SK-MEL-5 (cell line): ENCODE data around the gene DUSP9. TPM values are rescaled to one million over a fixed set of nuclear protein-coding genes. Genes with fewer than 3 reads are reported as not detected.
A peak's percentile ranks its signal among the peaks of the same experiment; 100 is the strongest.
"Not testable (repeated sequence)": the region's sequence is repeated elsewhere in the genome, so short reads cannot be mapped to it uniquely, and the experiment has no call there.

Experiments
- DNase-seq: peaks from one replicate; pipeline ENCODE4 v3.0.0-alpha.2; 2016; ENCODE audit warnings: low read depth, low spot score
- in situ Hi-C: cut with HindIII; loops from 2 replicates; pipeline ENCODE4 v1.10.0; 2016; ENCODE audit warnings: low sequenced_read_pairs, high pct_unique_total_duplicates, low pct_unique_long_range_greater_than_20kb
- polyA plus RNA-seq, 2 experiments: library from polyadenylated mRNA; depleted of rRNA; stranded (reverse); fragments of >200 nt; gene quantifications; 2 replicates each; pipeline ENCODE4 v1.2.3, GENCODE V29; 2015
- total RNA-seq: library from RNA; depleted of rRNA; stranded (reverse); fragments of >200 nt; shearing (Covaris generic); gene quantifications from 2 replicates; pipeline ENCODE4 v1.2.3, GENCODE V29; 2014; rRNA removed

Gene DUSP9, protein sequence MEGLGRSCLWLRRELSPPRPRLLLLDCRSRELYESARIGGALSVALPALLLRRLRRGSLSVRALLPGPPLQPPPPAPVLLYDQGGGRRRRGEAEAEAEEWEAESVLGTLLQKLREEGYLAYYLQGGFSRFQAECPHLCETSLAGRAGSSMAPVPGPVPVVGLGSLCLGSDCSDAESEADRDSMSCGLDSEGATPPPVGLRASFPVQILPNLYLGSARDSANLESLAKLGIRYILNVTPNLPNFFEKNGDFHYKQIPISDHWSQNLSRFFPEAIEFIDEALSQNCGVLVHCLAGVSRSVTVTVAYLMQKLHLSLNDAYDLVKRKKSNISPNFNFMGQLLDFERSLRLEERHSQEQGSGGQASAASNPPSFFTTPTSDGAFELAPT
- total RNA-seq = 6.1 and 6.8 TPM in 2 replicates
- 8.9 and 9.0 TPM in 2 replicates for polyA plus RNA-seq (2015; cell fraction: cytosol; rRNA removed)
- 6.9 and 8.1 TPM in 2 replicates for polyA plus RNA-seq (2015; cell fraction: nucleus; rRNA removed)

DNA sequence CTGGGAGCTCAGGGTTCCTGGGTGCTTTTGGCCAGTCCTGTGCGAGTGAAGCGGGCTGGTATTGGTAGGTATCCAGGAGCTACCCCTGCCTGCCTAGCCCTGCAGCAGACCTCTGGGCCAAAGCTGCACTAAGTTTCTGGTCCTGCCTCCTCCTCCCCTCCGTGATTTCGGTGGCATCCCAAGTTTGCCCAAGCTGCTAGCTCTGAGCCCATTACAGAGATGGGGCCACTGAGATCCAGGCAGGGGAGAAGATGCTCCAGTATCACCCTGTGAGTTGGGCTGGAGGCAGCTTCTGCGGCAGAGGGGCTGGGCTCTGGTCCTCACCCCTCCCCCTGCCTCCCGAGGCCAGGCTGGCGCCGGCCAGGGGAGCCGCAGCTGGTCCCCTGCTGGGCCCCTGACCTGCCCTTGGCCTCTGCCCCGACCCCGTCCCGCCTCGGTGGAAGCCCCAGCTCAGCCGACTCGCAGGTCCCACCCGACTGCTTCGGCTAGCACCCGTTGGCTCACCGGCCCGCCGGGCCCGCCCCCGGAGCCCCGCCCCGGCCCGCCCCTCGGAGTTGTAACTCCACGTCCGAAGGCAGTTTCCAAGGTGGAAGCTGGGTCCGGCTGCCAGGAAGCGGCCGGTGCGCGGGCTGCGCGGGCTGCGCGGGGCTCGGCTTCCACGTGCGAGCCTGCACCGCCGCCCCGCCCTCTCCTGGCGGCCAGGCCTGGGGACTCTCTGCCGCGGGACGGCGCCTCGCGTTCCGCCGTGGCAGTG, at the start of gene DUSP9:
TSS of gene DUSP9 (plus strand) at position 584 of the 754 bp plus-strand sequence. CDS start 751 bp downstream, outside the sequence.
- DNase-seq = peak; percentile 44
- in situ Hi-C loops = no loop called here

DNA sequence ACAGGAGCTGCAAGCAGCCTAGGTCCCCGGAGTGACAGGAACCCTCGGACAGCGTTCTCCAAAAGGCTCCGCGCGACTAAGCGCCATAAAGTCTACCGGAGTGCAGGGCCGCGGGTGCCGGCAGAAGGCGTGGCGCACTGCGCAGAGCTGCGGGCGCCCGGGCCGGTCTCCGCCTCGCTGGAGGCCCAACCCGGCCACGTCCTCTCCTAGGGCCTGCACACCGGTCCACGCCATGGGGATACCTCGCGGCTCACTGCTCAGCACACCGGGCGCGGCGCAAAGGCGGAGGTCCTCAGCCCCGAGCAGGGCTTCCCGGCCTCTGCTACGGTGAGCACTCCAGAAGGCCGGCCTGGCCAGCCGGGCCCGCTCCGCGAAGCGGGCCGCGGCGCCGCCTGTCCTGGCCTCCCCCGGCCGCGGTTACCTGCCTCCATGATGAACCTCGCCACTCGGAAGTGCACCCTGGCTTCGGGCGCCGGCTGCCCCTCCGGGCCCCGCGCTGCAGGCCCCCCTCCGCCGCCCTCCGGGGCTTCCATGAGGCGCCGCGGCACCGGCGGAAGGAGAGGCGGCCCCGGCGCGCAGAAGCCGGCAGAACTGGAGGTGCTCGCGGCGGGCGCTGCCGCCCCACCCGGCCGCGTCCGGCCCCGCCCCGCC, 48.3 kb upstream of the DUSP9 start, which contains the start of gene CCNQ:
TSS of gene CCNQ (minus strand) at position 599 of the 651 bp plus-strand sequence. CDS start at position 533, 66 bp downstream.
- in situ Hi-C loops = no loop called here
- no peak for DNase-seq

DNA sequence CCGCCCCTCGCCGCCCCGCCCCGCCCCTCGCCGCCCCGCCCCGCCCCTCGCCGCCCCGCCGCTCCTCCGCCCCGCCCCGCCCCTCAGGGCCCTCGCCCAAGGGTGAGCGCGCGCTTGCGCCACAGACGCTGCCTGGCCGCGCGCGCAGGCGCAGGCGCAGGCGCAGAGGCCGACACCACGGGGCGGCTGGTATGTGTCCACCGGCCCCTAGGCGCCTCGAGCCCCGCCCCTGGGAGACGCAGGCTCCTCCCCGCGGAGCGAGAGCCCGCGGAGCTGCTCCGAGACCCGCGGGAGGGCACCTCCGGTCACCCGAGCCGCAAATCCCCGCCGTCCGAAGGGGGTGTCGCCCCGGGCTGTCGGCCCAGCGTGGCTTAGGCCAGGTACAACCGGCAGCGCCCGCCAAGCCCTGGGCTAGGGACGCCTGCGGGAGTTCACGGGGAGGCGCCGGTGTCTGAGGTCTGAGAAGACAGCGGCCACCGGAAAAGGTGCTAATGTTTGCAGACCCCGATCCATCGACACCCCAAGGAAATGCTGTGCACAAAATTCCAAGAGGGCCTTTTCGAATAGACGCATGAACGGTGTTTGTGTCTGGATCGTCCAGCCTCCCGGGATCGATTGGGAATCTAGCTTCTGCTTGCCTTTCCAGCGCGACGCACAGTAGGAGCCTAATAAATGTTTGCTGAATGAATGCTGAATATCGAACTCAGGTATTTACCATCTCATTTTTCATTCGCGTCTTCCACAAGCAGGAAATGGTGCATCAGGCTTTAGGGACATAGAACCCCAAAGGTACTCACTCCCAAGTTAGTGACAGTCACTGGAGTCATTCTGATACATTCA, 47.6 kb upstream of the DUSP9 start:
- in situ Hi-C loops = no loop called here
- peak; percentile 85 for DNase-seq

DNA sequence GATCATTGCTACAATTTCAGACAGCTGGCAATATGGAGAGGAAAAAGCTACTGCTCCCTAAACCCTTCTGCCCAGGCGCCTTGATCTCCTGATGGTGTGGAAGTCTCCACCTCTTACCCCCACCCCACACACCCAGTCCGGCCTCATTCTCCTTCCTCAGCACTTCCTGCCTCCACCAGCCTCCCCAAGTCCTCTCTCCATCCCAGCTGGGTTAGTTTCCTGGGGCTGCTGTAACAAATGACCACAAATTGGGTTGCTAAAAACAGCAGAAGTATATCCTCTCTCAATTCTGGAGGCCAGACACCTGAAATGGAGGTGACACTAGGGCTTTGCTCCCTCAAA, 47.0 kb upstream of the DUSP9 start:
- peak; percentile 17 for DNase-seq
- in situ Hi-C loops = no loop called here

DNA sequence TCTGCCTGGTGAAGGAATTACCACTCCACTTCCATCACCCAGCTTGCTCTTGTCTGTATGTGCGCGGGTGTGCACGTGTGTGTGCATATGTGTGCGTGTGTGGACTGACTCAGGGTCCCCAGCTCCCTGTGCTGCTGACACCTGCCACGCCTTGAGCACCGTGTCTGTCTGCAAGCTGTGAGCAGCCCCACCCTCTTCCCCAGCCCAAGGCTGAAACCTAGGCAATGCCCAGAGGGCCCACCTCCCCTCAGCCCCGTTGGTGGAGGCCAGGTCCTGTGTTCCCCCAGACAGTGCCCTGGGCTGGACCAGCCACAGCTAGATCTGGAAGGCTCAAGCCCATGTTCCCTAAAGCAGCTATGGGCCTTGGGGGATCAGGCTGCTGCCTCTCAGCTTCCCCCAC, 46.1 kb upstream of the DUSP9 start:
- in situ Hi-C loops = no loop called here
- DNase-seq = no peak

DNA sequence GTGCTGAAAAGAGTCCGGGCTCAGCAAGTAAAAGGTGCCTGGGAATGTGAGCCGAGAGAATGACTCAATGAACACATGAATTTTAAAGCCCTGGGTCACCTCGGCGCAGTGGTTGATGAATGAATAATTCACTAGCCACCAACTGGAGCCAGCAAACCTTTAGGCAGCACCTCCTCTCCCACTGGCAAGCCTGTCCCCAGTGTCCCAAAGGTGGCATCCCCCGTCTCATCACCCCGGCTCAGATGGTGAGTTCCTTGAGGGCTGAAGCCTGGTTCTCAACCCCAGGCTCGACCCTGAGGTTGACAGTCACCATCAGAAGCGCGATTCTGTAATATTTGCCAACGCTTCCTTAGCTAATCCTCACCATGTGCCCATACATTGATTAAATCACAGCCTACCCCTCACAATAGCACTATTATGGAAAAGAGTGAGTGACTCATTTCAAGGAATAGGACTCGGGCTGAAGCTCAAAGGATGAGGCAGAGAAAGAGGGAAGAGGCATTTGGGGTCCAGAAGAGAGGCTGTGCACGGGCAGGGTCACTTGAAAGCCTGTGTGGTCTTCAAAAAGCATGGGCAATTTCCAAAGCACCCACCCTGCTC, 45.4 kb upstream of the DUSP9 start:
- in situ Hi-C loops = no loop called here
- peak; percentile 61 for DNase-seq

DNA sequence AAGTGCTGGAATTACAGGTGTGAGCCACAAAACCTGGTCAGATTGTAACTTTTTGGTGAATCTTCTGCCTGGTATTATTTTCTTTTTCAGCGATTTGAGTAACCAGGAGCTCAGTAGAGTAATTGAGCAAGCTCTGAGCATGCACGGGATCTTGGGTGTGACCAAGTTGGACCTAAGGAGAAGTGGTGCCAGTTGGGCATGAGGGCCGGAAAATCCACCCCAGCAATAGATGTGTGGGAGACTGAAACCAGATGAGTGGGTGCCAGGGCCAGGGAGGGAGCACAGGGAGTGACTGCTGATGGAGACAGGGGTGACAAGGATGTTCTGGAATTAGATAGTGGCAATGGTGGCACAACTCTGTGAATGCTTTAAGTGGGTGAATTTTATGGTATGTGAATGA, 44.4 kb upstream of the DUSP9 start:
- no peak for DNase-seq
- in situ Hi-C loops = no loop called here

DNA sequence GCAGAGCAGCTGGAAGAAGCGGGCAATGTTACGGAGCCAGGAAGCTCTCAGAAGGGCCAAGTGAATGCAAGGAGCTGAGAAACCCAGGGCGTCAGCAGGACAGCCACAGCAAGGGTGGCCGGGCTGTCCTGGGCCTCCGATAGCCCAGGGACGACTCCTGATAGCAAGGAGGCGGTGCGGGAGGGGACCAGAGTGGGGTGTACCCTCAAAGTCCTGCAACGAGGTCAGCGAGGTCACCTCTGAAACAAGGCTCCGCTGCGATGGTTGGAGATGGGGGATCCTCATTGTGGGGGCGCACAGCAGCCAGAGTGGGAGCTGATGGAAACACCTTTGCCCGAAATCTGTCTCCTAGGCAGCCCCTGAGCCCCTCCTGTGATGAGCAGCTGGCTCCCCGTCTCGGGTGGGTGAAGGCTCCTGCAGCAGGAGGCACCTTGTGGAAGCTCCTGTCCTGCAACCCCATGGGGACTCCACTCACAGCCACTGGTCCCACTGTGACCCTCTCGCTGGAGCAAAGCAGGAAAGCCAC, 43.8 kb upstream of the DUSP9 start:
- no peak for DNase-seq
- in situ Hi-C loops = no loop called here

DNA sequence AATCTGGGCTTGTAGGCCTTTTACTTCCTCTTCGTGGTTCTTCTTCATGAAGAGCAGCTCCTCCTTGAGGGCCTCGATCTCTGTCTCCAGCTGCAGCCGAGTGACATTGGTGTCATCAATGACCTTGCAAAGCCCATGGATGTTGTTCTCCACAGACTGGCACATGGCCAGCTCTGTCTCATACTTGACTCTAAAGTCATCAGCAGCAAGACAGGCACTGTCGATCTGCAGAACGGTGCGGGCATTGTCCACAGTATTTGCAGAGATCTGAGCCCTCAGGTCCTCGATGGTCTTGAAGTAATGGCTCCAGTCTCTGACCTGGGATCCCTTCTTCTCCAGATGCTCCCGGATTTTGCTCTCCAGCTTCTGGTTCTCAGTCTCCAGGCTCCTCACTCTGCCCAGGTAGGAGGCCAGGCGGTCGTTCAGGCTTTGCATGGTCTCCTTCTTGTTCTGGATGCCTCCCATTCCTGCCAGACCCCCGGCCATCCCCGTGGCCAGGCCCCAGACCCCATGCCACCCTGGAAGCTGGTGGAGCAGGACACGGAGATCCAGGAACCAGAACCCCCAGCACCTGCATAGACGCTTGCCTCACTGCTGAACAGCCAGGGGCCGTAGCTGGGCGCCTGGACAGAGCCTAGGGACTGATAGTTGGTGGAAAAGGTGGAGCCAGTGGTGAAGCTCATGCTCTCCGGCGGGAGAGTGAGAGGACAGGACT, 42.2 kb upstream of the DUSP9 start:
- DNase-seq, in situ Hi-C loops: not testable (repeated sequence)

DNA sequence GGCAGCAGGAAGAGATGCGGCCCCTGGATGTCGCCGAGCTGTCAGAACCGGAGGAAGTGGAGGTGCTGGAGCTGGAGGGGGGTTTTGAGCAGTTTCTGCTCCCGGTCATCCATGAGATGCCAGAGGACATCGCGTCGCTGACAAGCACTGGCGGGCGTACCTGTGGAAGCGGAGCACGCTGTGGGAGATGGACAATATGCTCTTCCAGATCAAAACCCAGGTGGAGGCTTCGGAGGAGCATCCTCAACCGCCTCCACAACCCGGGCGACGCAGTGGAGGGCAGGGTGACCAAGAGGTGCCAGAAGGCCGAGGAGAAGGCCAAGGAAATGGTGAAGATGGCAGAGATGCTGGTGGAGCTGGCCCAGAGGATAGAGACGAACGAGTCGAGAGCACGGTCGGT, 40.5 kb upstream of the DUSP9 start:
- in situ Hi-C loops = no loop called here
- no peak for DNase-seq

DNA sequence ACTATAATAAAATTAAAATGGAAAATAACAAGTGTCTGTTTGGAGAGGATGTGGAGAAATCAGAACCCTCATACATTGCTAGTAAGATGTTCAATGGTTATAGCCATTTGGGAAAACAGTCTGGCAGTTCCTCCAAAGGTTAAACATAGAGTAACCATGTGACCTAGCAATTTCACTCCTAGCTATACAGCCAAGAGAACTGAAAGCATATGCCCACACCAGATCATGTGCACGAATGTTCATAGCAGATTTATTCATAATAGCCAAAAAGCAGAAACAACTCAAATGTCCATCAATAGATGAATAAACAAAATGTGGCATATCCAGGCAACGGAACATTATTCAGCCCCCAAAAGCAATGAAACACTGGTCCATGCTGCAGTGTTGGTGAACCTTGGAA, 38.6 kb upstream of the DUSP9 start:
- peak; percentile 38 for DNase-seq
- in situ Hi-C loops = no loop called here

DNA sequence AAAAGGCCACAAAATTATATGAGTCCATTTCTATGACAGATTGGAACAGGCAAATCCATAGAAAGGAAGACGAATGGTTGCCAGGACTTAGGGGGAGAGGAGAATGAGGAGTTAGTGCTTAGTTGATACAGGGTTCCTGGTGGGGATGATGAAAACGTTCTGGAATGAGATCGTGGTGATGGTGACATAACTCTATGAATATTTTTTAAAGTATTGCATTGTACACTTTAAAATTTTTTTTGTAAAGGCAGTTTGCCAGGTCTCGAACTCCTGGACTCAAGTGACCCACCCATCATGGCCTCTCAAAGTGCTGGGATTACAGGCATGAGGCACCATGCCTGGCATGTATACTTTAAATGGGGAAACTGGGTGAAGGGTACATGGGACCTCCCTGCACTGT, 38.2 kb upstream of the DUSP9 start:
- DNase-seq = no peak
- in situ Hi-C loops = no loop called here

DNA sequence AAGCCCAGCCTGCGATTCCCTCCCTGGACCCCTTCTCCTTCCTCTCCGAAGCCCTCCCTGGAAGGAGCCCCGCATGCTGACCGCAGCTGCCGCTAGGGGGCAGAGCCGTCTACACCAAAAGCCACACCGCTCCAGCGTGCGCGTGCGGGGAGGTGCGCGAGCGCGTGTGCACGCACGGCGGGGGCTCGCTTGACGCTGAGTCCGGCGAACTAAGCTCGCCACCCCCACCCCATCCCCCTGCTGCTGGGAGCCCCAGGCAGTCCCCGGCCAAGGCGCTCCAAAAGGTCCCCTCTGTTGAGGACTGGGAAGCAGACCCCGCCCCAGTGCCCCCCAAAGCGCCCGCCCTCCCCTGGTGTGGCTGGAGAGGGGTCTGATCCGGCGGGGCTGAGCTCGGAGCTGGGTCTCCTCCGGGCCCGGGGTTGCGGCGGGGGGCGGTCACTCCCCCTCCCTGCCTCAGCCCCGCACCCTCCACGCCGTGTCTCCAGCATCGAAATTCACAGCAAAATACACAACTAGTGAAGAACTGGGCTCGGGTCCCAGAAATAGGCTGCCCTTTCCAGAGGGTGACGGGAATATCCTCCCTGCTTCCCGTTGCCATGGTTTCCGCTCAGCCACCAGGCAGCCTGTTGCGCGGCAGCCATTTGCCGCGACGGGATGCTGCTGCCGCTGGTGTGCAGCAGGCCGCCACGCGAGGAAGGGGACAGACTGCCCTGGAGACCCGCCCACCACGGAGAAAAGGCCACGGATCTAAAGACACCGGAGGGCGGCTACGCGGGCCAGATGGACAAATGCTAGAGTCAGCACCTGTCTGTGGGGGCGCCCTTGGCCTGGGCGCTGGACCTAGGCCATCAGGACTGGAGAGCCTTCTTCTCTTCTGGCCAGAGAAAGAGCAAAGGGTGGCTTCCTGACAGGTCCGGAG, 36.8 kb upstream of the DUSP9 start:
- in situ Hi-C loops = no loop called here
- no peak for DNase-seq

DNA sequence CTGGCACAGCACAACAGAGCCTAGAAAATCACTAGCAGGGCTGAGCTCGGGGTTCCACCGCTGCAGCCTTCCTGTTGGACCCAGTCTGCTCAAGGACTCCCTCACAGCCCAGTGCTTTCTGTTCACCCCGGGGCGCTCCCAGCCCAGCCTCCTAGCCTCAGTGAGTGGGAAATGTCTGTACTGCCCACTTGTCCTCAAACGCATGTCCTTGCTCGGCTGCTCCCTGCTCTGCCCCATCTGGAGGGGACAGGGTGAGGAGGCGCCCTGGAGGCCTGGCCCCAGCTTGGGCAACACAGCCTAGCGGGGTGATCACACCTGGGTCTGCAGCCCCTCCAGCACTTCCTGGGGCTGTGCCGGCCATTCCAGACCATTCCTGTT, 36.2 kb upstream of the DUSP9 start:
- DNase-seq = no peak
- in situ Hi-C loops = no loop called here

DNA sequence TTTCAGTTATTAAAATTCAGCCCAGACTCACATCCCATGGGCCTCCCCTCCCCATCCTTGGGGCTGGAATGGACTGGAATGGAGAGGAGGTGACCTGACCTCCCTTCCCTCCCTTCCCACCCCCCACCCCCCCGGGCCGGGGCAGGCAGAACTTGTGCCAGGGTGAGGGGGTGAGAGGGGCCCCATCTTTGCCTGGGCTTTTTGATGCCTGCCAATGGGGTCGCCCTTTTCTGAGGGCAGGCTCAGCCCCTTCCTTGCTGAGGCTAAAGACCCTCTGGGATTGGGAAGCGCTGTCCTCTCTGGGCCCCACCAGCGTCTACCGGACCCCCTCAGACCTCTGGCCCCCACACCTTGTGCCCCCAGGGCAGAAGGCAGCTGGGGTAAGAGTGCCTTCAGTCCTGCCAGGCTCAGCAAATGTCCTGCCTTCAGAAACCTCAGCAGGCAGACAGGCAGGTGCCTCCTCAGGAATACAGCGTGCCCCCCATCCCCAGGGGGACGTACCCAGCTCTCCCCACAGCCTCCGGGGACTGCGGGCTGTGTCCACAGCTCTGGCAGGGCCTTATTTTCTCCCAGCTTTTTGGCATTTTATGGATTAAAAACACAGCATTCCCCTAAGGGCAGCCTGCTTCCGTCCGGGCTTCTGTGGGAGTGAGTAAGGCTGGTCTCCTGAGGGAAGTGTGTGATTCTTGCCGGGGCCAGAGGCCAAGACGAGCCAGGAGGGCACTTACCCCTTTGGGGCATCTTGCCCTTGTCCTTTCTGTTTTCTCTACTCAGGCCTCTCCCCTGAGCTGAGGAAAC, 35.5 kb upstream of the DUSP9 start:
- in situ Hi-C loops = no loop called here
- peak; percentile 27 for DNase-seq
